Neural progenitor cell (in vitro differentiated cells): ENCODE data around the gene ISCA2.
"Not testable (repeated sequence)": the region's sequence is repeated elsewhere in the genome, so short reads cannot be mapped to it uniquely, and the experiment has no call there.

Experiments
- EZH2 ChIP-seq: fragments of 200-600 bp; sonication (generic); IDR thresholded peaks from 2 replicates; pipeline ENCODE4 v1.6.1; 2017; ENCODE audit warnings: antibody characterized with exemption, mild to moderate bottlenecking, moderate library complexity
- EZH2phosphoT487 ChIP-seq: fragments of 200-600 bp; sonication (generic); IDR thresholded peaks from 2 replicates; pipeline ENCODE4 v1.6.1; 2017; ENCODE audit warnings: antibody characterized with exemption
- TF ChIP-seq, protein P1 (sequence below): fragments of 200-600 bp; sonication (generic); IDR thresholded peaks from 2 replicates; pipeline ENCODE4 v1.5.1; 2017; ENCODE audit warnings: antibody characterized with exemption, mild to moderate bottlenecking

DNA sequence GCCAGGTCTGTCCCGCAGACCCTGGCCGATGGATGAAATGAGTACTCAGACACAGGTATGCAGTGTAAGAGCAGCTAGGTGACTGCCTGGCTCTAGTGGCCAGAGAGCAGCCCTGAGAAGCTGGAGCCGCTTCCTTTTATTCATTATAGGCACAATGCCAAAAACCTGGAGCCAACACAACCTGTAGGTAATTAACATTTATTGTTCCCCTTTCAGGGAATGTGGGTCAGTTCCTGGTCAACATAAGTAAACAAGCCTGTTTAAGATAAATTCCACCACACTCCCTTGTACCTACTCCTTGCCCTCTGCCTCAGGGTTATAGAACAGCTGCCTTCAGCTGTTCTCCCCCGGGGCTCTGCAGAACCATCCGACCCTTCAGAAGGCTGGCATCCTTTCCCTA is 39.2 kb upstream of the ISCA2 start:
- TF ChIP-seq, protein P1, sequence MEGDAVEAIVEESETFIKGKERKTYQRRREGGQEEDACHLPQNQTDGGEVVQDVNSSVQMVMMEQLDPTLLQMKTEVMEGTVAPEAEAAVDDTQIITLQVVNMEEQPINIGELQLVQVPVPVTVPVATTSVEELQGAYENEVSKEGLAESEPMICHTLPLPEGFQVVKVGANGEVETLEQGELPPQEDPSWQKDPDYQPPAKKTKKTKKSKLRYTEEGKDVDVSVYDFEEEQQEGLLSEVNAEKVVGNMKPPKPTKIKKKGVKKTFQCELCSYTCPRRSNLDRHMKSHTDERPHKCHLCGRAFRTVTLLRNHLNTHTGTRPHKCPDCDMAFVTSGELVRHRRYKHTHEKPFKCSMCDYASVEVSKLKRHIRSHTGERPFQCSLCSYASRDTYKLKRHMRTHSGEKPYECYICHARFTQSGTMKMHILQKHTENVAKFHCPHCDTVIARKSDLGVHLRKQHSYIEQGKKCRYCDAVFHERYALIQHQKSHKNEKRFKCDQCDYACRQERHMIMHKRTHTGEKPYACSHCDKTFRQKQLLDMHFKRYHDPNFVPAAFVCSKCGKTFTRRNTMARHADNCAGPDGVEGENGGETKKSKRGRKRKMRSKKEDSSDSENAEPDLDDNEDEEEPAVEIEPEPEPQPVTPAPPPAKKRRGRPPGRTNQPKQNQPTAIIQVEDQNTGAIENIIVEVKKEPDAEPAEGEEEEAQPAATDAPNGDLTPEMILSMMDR = not testable (repeated sequence)
- TF ChIP-seq EZH2, EZH2phosphoT487: not testable (repeated sequence)
